Measurements from ENCODE around the gene SPATA31D4.
"Not testable (repeated sequence)": the region's sequence is repeated elsewhere in the genome, so short reads cannot be mapped to it uniquely, and the experiment has no call there.

The SPATA31D4 gene

DNA sequence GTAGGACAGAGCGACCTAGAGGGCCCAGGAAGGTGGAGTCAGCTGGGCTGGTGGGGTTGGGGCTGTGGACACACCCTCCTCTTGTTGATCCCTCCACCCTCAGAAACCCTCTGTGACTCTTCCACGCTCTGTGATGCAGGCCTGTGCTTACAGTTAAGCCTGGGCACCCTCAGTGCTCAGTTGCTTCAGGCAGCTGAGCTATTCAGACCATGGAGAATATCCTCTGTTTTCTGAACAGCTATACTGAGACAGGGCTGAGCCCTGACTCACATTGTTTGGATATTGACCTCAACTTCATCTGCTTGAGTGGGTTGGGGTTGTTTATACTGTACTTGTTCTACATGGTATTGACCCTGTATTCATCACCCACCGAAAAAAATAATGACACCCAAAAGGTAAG is at the start of gene SPATA31D4:
SPATA31D4 (plus strand) TSS at position 124 of the 400 bp plus-strand sequence; CDS start at position 210, 86 bp downstream.
- DNase-seq (ENCODE audit: low read depth), result not testable (repeated sequence)

DNA sequence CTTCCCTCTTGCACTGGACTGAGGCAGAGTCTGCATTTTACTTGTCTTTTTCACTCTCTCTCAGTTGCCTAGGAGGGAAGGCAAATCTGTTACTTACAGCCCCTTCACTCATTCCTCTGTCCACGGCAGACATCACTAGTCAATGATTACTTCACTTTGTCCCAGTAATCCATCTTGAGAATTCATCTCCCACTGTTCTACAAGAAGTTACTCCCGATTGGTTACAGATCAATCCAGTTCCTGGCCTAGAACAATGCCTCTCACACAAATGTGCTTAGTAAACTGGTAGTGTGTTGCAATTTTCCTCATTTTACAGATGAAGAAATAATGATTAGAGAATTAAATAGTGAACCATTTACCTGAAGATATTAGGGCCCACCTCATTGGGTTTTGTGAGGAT is 49.7 kb upstream of the SPATA31D4 start:
- no peak for DNase-seq (ENCODE audit: low read depth)

- no peak for DNase-seq (ENCODE audit: low read depth)
Measured at GRCh38 chr9:81879501-81879916, 48.7 kb upstream of the SPATA31D4 start.

- no peak for DNase-seq (ENCODE audit: low read depth)
Measured at GRCh38 chr9:81885602-81886001, 42.6 kb upstream of the SPATA31D4 start.

DNA sequence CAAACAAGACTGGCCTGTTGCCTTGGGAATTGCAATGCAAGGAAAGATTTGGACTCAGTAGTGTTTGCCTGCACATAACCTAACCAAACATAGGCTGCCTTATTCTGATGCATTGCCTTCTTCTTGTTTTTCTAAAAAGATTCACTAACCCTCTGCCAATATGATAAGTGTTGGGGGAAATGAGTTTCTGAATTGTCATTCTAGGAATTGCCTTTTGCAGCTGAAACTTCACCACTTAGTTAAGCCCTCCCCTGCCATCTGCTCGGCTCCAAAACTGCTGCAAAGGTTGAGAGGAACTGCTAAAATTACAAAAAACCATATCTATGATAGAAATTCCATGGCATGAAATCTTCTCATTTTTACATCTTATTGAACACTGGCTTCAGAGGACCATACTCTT is 41.6 kb upstream of the SPATA31D4 start:
- DNase-seq (ENCODE audit: low read depth), result no peak

GRCh38 chr9:81890104-81890503 is 38.1 kb upstream of the SPATA31D4 start:
- no peak for DNase-seq (ENCODE audit: low read depth)

DNA sequence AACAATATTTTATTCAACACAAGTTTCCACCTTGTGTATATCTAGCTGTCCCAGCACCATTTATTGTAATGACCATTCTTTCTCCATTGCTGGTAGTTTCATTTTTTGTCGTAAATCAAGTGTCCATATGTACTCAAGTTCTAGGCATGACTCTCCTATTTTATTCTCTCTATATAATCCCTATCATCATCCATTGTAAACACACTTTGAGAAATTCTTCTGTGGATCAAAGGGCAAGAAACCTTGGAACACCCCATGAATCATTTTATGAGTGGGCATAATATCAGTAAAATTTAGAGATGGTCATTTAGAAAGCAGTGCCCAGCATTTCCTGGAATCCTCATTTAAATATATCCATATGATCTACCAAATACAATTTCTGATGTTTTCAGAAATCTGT is 35.8 kb upstream of the SPATA31D4 start:
- no peak for DNase-seq (ENCODE audit: low read depth)

- DNase-seq (ENCODE audit: low read depth), result no peak
Measured at GRCh38 chr9:81893929-81894328, 34.3 kb upstream of the SPATA31D4 start.

GRCh38 chr9:81894891-81895290 is 33.3 kb upstream of the SPATA31D4 start:
- no peak for DNase-seq (ENCODE audit: low read depth)

DNA sequence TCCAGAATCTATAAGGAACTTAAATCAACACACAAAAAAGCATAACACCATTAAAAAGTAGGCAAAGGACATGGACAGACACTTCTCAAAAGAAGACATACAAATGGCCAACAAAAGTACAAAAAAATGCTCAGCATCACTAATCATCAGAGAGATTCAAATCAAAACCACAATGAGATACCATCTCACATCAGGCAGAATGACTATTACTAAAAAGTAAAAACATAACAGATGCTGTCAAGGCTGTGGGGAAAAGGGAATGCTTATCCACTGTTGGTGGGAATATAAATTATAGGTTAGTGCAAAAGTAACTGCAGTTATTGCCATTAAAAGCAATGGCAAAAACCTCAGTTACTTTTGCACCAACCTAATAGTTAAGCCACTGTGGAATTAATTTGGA is 32.2 kb upstream of the SPATA31D4 start:
- no peak for DNase-seq (ENCODE audit: low read depth)

- DNase-seq (ENCODE audit: low read depth), result no peak
Measured at GRCh38 chr9:81898851-81899250, 29.4 kb upstream of the SPATA31D4 start.

GRCh38 chr9:81902196-81902595 is 26.0 kb upstream of the SPATA31D4 start:
- DNase-seq (ENCODE audit: low read depth), result no peak

- no peak for DNase-seq (ENCODE audit: low read depth)
Measured at GRCh38 chr9:81902626-81903025, 25.6 kb upstream of the SPATA31D4 start.

DNA sequence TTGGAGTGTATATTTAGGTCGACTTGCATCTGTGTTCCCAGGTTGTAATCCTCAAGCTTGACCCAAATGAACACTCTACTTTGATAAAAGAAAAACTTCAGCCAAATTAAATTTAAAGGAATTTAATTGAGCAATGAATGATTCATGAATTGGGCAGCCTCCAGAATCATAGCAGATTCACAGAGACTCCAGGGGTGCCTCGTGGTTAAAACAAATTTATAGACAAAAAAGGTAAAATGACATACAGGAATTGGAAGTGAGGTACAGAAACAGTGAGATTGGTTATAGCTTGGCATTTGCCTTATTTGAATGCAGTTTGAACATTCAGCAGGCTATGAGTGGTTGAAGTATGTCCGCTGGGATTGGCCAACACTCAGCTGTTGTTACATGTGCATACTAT is 21.6 kb upstream of the SPATA31D4 start:
- no peak for DNase-seq (ENCODE audit: low read depth)

DNA sequence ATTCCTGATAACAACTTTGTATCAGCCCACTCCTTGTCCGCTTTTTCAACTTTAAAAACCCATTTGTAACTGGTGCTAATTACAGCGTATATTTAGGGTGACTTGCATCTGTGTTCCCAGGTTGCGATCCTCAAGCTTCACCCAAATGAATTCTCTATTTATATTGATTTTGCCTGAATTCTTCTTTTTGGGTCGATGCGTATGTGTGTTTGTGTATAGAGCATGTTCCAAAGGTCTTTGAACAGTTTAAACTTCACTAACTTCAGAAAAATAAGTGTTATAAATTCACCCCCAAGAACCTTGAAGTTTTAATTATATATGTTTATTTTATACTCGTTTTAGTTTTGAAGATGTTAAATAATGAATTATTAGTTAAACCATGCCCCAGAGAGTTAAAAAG is 16.1 kb upstream of the SPATA31D4 start:
- no peak for DNase-seq (ENCODE audit: low read depth)

DNA sequence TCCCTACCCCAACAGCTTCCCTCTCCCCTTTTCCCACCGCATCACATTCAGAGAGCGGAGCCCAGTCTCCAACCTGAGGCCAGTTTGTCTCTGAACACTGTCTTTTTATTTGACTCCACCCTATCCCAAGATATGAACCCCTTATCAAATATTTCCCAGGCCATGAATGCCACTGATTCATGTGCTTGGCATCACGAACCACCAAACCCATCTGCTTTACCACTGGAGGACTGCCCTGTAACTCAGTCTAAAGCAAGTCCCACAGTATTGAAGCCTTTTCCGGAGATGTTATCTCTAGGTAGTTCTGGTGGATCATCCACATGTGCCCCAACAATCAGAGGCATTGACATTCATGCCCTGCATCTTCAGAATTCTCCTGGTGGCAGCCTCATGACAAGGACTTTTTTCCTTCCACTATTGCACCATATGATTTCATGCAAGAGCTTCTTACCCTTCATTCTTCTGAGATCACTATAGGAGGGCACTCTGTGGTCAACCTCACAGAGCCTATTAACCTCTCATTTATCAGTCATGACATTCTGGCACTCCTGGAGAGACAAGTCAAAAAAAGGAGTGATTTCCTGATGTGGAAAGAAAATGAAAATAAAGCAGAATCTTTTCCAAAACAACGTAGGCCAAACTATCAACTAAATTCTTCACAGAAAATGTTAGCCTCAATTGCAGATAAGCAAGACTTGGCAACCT is 12.3 kb upstream of the SPATA31D4 start:
- DNase-seq (ENCODE audit: low read depth), result no peak

- not testable (repeated sequence) for DNase-seq (ENCODE audit: low read depth)
Measured at GRCh38 chr9:81918507-81918906, 9.7 kb upstream of the SPATA31D4 start.

DNA sequence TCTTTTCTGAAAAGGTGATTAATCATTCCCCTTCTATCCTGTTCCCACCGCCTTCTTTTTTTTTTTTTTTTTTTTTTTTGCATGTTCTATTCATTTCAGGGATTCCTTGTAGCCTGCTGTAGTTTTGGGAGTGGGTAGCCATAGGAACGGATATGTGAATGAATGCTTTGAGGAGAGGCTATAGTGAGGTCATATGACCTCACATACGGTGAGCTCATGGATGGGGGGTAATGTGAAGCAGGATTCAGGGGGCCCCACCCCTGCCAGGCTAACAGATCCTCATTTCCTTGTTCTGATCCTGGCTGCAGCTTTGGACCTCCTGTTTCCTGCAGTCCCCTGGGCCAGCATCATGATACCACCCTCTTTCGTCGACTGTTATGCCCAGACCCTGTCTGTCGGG is 1.9 kb downstream of the SPATA31D4 start:
- DNase-seq (ENCODE audit: low read depth), result not testable (repeated sequence)

- not testable (repeated sequence) for DNase-seq (ENCODE audit: low read depth)
Measured at GRCh38 chr9:81933547-81933946, 5.3 kb downstream of the SPATA31D4 start.

DNA sequence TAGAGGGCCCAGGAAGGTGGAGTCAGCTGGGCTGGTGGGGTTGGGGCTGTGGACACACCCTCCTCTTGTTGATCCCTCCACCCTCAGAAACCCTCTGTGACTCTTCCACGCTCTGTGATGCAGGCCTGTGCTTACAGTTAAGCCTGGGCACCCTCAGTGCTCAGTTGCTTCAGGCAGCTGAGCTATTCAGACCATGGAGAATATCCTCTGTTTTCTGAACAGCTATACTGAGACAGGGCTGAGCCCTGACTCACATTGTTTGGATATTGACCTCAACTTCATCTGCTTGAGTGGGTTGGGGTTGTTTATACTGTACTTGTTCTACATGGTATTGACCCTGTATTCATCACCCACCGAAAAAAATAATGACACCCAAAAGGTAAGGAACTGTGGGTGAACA is 15.2 kb downstream of the SPATA31D4 start, which contains the start of gene SPATA31D3:
SPATA31D3 (plus strand) TSS at position 108 of the 400 bp plus-strand sequence; CDS start at position 194, 86 bp downstream.
- not testable (repeated sequence) for DNase-seq (ENCODE audit: low read depth)

- not testable (repeated sequence) for DNase-seq (ENCODE audit: low read depth)
Measured at GRCh38 chr9:81948650-81949049, 20.4 kb downstream of the SPATA31D4 start.

DNA sequence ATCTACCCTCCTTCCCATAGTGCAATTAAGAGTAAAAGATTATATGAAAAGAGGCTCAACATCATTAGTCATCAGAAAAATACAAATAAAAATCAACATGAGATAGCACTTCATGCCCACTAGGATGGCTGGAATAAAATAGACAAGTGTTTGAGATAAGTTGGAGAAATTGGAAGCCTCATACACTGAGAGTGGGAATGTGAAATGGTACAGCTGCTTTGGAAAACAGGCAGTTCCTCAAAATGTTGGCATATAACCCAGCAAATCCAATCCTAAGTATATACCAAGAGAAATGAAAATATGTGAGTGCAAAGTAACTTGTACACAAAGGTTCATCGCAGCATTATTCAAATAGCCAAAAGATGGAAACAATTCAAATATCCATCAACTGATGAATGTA is 24.9 kb downstream of the SPATA31D4 start:
- no peak for DNase-seq (ENCODE audit: low read depth)

GRCh38 chr9:81955625-81956024 is 27.4 kb downstream of the SPATA31D4 start:
- no peak for DNase-seq (ENCODE audit: low read depth)

Measured in T-helper 22 cell (primary cell).